CD14-positive monocyte (primary cell): ENCODE results near the gene ANKRD29. TPM values are rescaled to one million over a fixed set of nuclear protein-coding genes. Genes with fewer than 3 reads are reported as not detected.

Experiments
- DNase-seq, 3 donors: peaks; one replicate each; pipeline ENCODE4 v3.0.0-alpha.2; 2011 to 2022
- H2AFZ ChIP-seq: 2 replicates; pipeline ENCODE4 v1.6.0; 2012; ENCODE audit warnings: mild to moderate bottlenecking, low read depth, low read length, inconsistent platforms; ENCODE audit not compliant: insufficient read depth, poor library complexity, severe bottlenecking
- H3K27ac ChIP-seq, 2 donors: 1 replicate in 1 of 2; 2 replicates in 1 of 2; pipeline ENCODE4 v1.5.1; 2012 to 2013; ENCODE audit warnings: low read length in 2 of 2, control low read depth in 1 of 2, inconsistent platforms in 1 of 2, low read depth in 1 of 2, mild to moderate bottlenecking in 1 of 2
- H3K27me3 ChIP-seq, 2 donors: one replicate each; pipeline versions ENCODE4 v1.6.0 to v1.6.1; 2011 to 2013; ENCODE audit warnings: low read length in 2 of 2; ENCODE audit not compliant: control insufficient read depth in 2 of 2, insufficient read depth in 2 of 2
- H3K36me3 ChIP-seq, 2 donors: replicated peaks in 1 of 2; 1 replicate in 1 of 2; 2 replicates in 1 of 2; pipeline versions ENCODE4 v1.5.1 to v1.6.1; 2012 to 2013; ENCODE audit warnings: low read length in 2 of 2, control low read depth in 1 of 2, inconsistent platforms in 1 of 2, mild to moderate bottlenecking in 1 of 2; ENCODE audit not compliant: insufficient read depth in 2 of 2, control insufficient read depth in 1 of 2
- H3K4me1 ChIP-seq, 2 donors: 1 replicate in 1 of 2; 2 replicates in 1 of 2; pipeline versions ENCODE4 v1.5.1 to v1.6.1; 2012 to 2013; ENCODE audit warnings: low read length in 2 of 2, control low read depth in 1 of 2, inconsistent platforms in 1 of 2, mild to moderate bottlenecking in 1 of 2, moderate library complexity in 1 of 2; ENCODE audit not compliant: insufficient read depth in 2 of 2, control insufficient read depth in 1 of 2
- H3K4me2 ChIP-seq: replicated peaks from 2 replicates; pipeline ENCODE3; 2012; ENCODE audit warnings: low read length, moderate library complexity, mild to moderate bottlenecking; ENCODE audit not compliant: poor library complexity, severe bottlenecking; ENCODE audit errors: extremely low read depth
- H3K4me3 ChIP-seq, 3 experiments: fragments of 200-600 bp in 1 of 3; sonication (generic) in 1 of 3; replicated peaks in 1 of 3; 1 replicate in 2 of 3; 2 replicates in 1 of 3; pipeline ENCODE4 v1.5.1; 2011 to 2013; ENCODE audit warnings: low read length in 3 of 3, mild to moderate bottlenecking in 3 of 3, control low read depth in 2 of 3, low read depth in 2 of 3, inconsistent platforms in 1 of 3, moderate library complexity in 1 of 3
- H3K79me2 ChIP-seq: 2 replicates; pipeline ENCODE4 v1.6.0; 2012; ENCODE audit warnings: mild to moderate bottlenecking, control low read depth, inconsistent platforms, low read length, moderate library complexity; ENCODE audit not compliant: insufficient read depth
- H3K9ac ChIP-seq: 2 replicates; pipeline ENCODE4 v1.6.0; 2017; ENCODE audit warnings: low read length, mild to moderate bottlenecking; ENCODE audit not compliant: insufficient read depth, poor library complexity, severe bottlenecking
- H3K9me3 ChIP-seq, 2 donors: replicated peaks in 1 of 2; 1 replicate in 1 of 2; 2 replicates in 1 of 2; pipeline versions ENCODE4 v1.5.1 to v1.6.1; 2012 to 2013; ENCODE audit warnings: low read length in 2 of 2, control low read depth in 1 of 2; ENCODE audit not compliant: control insufficient read depth in 1 of 2, insufficient read depth in 1 of 2
- H4K20me1 ChIP-seq: 2 replicates; pipeline ENCODE4 v1.6.0; 2012; ENCODE audit warnings: mild to moderate bottlenecking, low read length, control low read depth, moderate library complexity; ENCODE audit not compliant: insufficient read depth
- H3K27ac Mint-ChIP-seq, 7 donors: one replicate each; pipeline ENCODE4 v1.8.0; 2020; ENCODE audit warnings: mild to moderate bottlenecking in 7 of 7, mixed read lengths in 7 of 7, moderate library complexity in 6 of 7, inconsistent platforms in 2 of 7
- H3K27me3 Mint-ChIP-seq, 3 donors: one replicate each; pipeline ENCODE4 v1.8.0; 2021 to 2022; ENCODE audit warnings: low read depth in 3 of 3, mild to moderate bottlenecking in 3 of 3, mixed read lengths in 3 of 3, moderate library complexity in 3 of 3, inconsistent platforms in 1 of 3
- H3K36me3 Mint-ChIP-seq, 2 donors: one replicate each; pipeline ENCODE4 v1.8.0; 2020; ENCODE audit warnings: mixed read lengths in 2 of 2, inconsistent platforms in 1 of 2, mild to moderate bottlenecking in 1 of 2
- H3K4me1 Mint-ChIP-seq: one replicate; pipeline ENCODE4 v1.8.0; 2020; ENCODE audit warnings: mild to moderate bottlenecking, mixed read lengths
- H3K4me3 Mint-ChIP-seq, 2 donors: one replicate each; pipeline ENCODE4 v1.8.0; 2020; ENCODE audit warnings: mild to moderate bottlenecking in 2 of 2, mixed read lengths in 2 of 2, moderate library complexity in 1 of 2
- H3K9me3 Mint-ChIP-seq, 7 donors: one replicate each; pipeline ENCODE4 v1.8.0; 2020 to 2022; ENCODE audit warnings: mixed read lengths in 7 of 7, mild to moderate bottlenecking in 6 of 7, moderate library complexity in 6 of 7, inconsistent platforms in 2 of 7
- CTCF ChIP-seq: fragments of 200-600 bp; IDR thresholded peaks from one replicate; pipeline ENCODE4 v1.8.0; 2022; ENCODE audit warnings: antibody characterized with exemption, mild to moderate bottlenecking
- WGBS: methylation state at CpG from one replicate; pipeline ENCODE4 v1.1.5; 2013; ENCODE audit warnings: missing lambda C conversion rate; ENCODE audit not compliant: insufficient coverage; 5-methylcytosine and 5-hydroxymethylcytosine counted together
- intact Hi-C, 2 donors: fragments of 100-400 bp; cut with micrococcal nuclease; formaldehyde crosslinking; loops; one replicate each; pipeline versions ENCODE4 v1.15.0 to v1.15.1; 2023
- polyA plus RNA-seq, 3 donors: library from polyadenylated mRNA; depleted of rRNA in 1 of 3; unstranded in 2 of 3; stranded (reverse) in 1 of 3; fragments of 300-500 nt in 2 of 3; fragments of >200 nt in 1 of 3; fragmentation: Illumina TruSeq in 2 of 3; gene quantifications; 1 replicate in 2 of 3; 2 replicates in 1 of 3; pipeline ENCODE4 v1.2.3, GENCODE V29; 2012 to 2021

Gene ANKRD29
- polyA plus RNA-seq, 3 donors = 0.03 to 0.11 TPM; not detected in 1

- TF ChIP-seq CTCF = no peak
- Mint-ChIP-seq H3K36me3 (no peaks in the 10 kb centered on the region), H3K4me1 (peaks cover 13% of the 10 kb centered on the region), H3K9me3 (no peaks in the 10 kb centered on the region), H3K4me3 (no peak overlapping the region), H3K27ac (no peak overlapping the region), H3K27me3 (peaks cover 0 to 5% (median 2%) of the 10 kb centered on the region in 3 donors)
- no peak overlapping the region for H3K9ac ChIP-seq
- WGBS = no CpG with 5 or more reads among the region's 3 CpGs
- H3K4me2 ChIP-seq = no peak overlapping the region
- H3K79me2 ChIP-seq = no peaks in the 10 kb centered on the region
- no peaks in the 10 kb centered on the region for H3K27me3 ChIP-seq
- intact Hi-C loops = no loop called here
- H4K20me1 ChIP-seq = no peaks in the 10 kb centered on the region
- H3K27ac ChIP-seq = no peak overlapping the region
- no peak for DNase-seq
- H2AFZ ChIP-seq = peak overlapping the region; percentile 12
- no peaks in the 10 kb centered on the region for H3K9me3 ChIP-seq
- no peaks in the 10 kb centered on the region for H3K36me3 ChIP-seq
- no peak overlapping the region for H3K4me3 ChIP-seq
- no peaks in the 10 kb centered on the region for H3K4me1 ChIP-seq
Observed at GRCh38 chr18:23648456-23648855, 14.3 kb downstream of the ANKRD29 start.

DNA sequence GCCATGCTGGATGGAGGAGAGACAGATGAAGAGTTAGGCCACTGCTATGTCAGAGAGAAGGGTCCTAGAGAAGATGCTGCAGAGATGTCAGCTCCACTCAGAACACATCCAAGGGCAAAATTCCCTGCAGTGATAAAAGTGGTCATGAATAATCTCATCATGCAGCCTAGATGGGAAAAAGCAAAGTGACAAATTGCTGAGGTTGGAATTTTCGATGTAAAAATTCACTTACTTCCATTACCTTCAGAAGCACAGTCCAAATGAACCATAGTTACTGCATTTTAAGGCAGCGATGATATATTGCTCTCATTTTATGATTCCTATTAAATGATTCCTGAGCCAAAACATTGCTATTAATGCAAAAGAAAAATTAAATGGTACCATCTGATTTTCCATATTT is 16.4 kb downstream of the ANKRD29 start:
- no peak overlapping the region for H3K9ac ChIP-seq
- H3K79me2 ChIP-seq = no peaks in the 10 kb centered on the region
- peaks cover 0 to 11% of the 10 kb centered on the region in 2 donors for H3K9me3 ChIP-seq
- no peak overlapping the region for H3K4me2 ChIP-seq
- Mint-ChIP-seq H3K4me3 (no peak overlapping the region), H3K4me1 (peaks cover 13% of the 10 kb centered on the region), H3K36me3 (no peaks in the 10 kb centered on the region), H3K9me3 (peaks cover 7 to 14% (median 8%) of the 10 kb centered on the region in 7 donors), H3K27me3 (peaks cover 0 to 2% (median 2%) of the 10 kb centered on the region in 3 donors), H3K27ac (peak overlapping the region in 1 of 7 donors; percentile 5)
- no peak for TF ChIP-seq CTCF
- no peak overlapping the region for H2AFZ ChIP-seq
- WGBS = no CpG with 5 or more reads among the region's 2 CpGs
- H4K20me1 ChIP-seq = no peaks in the 10 kb centered on the region
- H3K36me3 ChIP-seq = no peaks in the 10 kb centered on the region
- intact Hi-C loops = no loop called here
- H3K4me1 ChIP-seq = no peaks in the 10 kb centered on the region
- no peak overlapping the region for H3K4me3 ChIP-seq
- no peaks in the 10 kb centered on the region for H3K27me3 ChIP-seq
- no peak overlapping the region for H3K27ac ChIP-seq
- DNase-seq = no peak
